Endothelial cell of umbilical vein (primary cell): ENCODE measurements around the gene LYPD4.

Experiments
- EZH2 ChIP-seq: IDR thresholded peaks from 2 replicates; pipeline ENCODE4 v1.6.1; 2012; ENCODE audit warnings: borderline replicate concordance, low read depth, mild to moderate bottlenecking, moderate library complexity, low read length, inconsistent platforms; ENCODE audit not compliant: severe bottlenecking
- FOS ChIP-seq: IDR thresholded peaks from 2 replicates; pipeline ENCODE4 v1.6.1; 2011; ENCODE audit warnings: mild to moderate bottlenecking, low read length, moderate library complexity, borderline replicate concordance; ENCODE audit not compliant: insufficient read depth
- GATA2 ChIP-seq: IDR thresholded peaks from 2 replicates; pipeline ENCODE4 v1.7.0; 2011; ENCODE audit warnings: low read depth, mild to moderate bottlenecking, moderate library complexity, mixed read lengths, low read length; ENCODE audit not compliant: insufficient read length, insufficient read depth
- POLR2A ChIP-seq: IDR thresholded peaks from 2 replicates; pipeline ENCODE4 v1.6.1; 2012; ENCODE audit warnings: low read depth, mild to moderate bottlenecking, control low read depth, low read length
- POLR2AphosphoS5 ChIP-seq: IDR thresholded peaks from 2 replicates; pipeline ENCODE4 v1.6.1; 2012; ENCODE audit warnings: low read depth, mild to moderate bottlenecking, control low read depth, low read length, moderate library complexity; ENCODE audit not compliant: insufficient read depth
- TF ChIP-seq, protein P1 (sequence below), 2 donors: IDR thresholded peaks; 1 replicate in 1 of 2; 2 replicates in 1 of 2; pipeline ENCODE4 v1.5.1; 2011; ENCODE audit warnings: low read length in 2 of 2, mild to moderate bottlenecking in 2 of 2, moderate library complexity in 2 of 2, control low read depth in 1 of 2, inconsistent platforms in 1 of 2, low read depth in 1 of 2; ENCODE audit not compliant: insufficient read depth in 1 of 2; ENCODE audit errors: extremely low read depth in 1 of 2
- TF ChIP-seq, protein P2 (sequence below): IDR thresholded peaks from 2 replicates; pipeline ENCODE4 v1.6.1; 2011; ENCODE audit not compliant: insufficient read depth, insufficient read length

DNA sequence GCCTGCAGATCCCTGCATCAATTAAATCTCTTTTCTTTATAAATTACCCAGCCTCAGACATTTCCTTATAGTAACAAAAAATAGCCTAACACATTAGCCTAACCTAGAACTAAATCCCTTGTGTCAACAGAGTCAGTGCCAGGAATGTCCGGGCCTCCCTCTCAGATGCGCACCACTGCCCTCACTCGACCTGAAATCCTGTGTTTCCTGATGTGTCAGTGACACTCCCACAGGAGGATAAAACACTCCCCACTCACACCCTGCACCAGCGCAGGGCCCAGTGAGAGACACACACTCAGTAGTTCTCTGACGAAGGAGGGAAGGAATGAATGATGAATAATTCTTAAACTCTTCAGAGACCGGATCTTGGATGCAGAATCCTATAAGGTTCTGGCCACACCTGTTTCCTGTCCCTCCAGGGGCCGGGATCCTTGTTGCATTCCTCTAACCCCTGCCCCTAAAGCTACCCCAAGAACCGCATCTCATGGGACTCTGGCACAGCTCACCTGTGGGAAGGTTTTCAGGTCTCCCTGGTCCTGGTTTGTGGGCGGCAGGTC, 45.0 kb downstream of the LYPD4 start:
- TF ChIP-seq, protein P1, sequence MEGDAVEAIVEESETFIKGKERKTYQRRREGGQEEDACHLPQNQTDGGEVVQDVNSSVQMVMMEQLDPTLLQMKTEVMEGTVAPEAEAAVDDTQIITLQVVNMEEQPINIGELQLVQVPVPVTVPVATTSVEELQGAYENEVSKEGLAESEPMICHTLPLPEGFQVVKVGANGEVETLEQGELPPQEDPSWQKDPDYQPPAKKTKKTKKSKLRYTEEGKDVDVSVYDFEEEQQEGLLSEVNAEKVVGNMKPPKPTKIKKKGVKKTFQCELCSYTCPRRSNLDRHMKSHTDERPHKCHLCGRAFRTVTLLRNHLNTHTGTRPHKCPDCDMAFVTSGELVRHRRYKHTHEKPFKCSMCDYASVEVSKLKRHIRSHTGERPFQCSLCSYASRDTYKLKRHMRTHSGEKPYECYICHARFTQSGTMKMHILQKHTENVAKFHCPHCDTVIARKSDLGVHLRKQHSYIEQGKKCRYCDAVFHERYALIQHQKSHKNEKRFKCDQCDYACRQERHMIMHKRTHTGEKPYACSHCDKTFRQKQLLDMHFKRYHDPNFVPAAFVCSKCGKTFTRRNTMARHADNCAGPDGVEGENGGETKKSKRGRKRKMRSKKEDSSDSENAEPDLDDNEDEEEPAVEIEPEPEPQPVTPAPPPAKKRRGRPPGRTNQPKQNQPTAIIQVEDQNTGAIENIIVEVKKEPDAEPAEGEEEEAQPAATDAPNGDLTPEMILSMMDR (IDR thresholded peaks at IDR 0.05; ENCODE audit: extremely low read depth in 1 of 2, insufficient read depth in 1 of 2, low read depth in 1 of 2, low read length in 2 of 2), result no peak
- TF ChIP-seq EZH2 (no peak), POLR2AphosphoS5 (no peak), POLR2A (no peak), FOS (no peak), GATA2 (no peak)
- TF ChIP-seq, protein P2, sequence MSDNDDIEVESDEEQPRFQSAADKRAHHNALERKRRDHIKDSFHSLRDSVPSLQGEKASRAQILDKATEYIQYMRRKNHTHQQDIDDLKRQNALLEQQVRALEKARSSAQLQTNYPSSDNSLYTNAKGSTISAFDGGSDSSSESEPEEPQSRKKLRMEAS, result no peak
